Hematopoietic multipotent progenitor cell treated with erythropoietin and hydrocortisone succinate and interleukin-3 and kit ligand, for 6 days (in vitro differentiated cells): Measurements from ENCODE around the gene IDI1.
A peak's percentile ranks its signal among the peaks of the same experiment; 100 is the strongest.

Experiments used
- DNase-seq: peaks from one replicate; pipeline ENCODE4 v3.0.0-alpha.2; 2015

IDI1 gene

GRCh38 chr10:990808-991207 lies 58.1 kb downstream of the IDI1 start:
- peak; percentile 47 for DNase-seq
